Fibroblast of peridontal ligament (primary cell): ENCODE measurements around the gene MTTP.

Experiments
- DNase-seq: peaks from one replicate; pipeline ENCODE4 v3.0.0-alpha.2; 2010; ENCODE audit errors: extremely low read depth

MTTP gene

DNA sequence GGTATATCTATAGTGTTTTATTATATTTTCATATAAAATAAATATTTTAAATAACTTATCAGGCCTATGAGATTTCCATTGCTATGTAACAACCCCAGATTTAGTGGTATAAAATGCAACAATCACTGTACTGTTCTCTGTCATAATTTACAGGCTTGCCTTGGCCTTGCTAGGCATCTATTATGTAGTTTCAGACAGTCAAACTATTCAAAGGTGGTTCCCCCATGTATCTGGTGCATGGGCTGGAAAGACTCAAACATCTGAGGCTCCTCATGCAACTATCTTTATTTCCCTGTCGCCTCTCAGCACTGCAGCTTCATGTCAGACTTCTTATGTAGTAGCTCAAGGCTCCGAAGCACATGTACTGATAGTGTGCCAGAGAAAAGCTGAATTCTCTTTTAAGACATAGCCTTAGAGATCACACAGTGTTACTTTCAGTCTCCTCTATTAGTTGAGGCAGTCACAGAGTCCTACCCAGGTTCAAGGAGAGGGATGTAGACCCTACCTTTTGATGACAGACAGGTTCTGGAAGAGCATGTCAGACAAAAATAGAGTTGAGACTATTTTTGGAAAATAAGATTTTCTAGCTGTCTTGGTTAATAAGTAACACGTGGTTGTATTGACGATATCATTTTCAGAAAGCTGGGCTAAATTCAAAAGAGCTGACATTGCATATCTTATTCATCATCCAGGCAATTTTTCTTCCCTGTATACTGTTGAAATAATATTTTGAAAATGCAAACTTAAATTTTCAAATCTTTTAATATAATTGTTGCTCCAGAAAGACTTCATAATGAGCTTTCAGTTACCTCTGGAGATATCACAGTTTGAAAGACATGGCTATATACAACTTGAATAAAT, 19.4 kb downstream of the MTTP start:
- DNase-seq = no peak

DNA sequence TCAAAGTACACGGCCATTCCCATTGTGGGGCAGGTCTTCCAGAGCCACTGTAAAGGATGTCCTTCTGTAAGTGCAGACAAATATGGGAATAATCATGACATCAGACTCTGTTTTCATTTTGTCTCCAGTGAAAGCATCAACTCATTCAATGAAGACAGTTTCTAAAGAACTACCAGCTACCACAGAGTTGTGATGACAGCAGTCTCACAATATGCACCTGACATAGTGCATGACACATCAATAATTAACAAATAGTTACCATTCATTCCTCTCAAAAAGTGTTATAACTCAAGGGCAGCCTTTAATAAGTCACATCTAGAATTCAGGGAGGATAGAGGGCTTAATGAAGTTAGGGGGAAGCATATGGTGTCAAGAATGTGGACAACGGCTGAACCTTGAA, 20.2 kb downstream of the MTTP start:
- no peak for DNase-seq

DNA sequence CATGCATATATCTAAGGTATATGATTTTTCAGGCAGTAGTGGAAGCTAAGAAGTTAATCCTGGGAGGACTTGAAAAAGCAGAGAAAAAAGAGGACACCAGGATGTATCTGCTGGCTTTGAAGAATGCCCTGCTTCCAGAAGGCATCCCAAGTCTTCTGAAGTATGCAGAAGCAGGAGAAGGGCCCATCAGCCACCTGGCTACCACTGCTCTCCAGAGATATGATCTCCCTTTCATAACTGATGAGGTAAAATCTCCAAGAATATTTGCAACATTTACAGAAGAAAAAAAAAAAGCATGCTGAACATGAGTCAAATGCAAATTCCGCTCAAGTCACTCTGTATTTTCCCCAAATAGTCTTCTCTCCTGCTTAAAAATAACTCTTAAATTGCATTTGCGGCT, 32.1 kb downstream of the MTTP start:
- no peak for DNase-seq

DNA sequence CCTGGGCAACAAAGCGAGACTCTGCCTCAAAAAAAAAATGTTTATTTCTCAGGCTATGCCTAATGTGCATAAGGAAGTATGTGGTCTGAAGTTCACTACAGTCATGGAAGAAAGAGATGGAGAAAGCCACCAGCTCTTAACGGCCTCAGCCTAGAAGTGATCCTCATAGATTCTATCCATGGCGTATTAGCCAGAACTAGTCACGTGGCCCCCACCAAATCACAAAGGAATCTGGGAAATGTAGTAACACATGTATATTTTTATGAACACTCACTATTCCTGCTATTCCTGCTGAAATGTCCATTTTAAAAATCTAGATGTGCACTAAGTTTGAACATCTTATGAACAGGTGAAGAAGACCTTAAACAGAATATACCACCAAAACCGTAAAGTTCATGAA, 33.8 kb downstream of the MTTP start:
- no peak for DNase-seq

DNA sequence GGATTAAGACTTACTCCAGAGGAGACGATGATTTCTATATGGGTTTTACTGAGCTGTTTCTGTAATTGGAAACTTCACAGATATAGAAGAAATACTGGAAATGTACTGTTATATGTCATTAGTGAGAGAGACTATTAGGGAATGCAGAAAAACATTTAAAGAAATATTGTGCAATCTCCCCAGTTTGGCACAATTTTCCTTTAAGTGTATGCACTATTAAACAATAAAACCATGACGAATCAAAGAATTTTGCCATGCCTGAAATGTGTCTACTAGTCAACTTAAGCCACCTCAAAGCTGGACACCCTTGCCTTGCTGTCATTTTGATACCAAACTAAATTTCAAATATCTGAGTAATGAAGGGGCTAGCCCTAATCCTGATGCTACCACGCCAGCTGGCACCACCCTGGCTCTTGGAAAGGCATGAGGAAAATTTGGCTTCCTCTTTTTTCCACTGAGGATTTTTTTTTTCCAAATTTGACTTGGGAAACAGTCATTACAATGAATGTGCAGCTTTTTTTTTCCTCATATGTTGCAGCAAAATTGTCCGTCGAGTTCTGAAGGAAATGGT, 36.1 kb downstream of the MTTP start:
- DNase-seq = peak; percentile 2

DNA sequence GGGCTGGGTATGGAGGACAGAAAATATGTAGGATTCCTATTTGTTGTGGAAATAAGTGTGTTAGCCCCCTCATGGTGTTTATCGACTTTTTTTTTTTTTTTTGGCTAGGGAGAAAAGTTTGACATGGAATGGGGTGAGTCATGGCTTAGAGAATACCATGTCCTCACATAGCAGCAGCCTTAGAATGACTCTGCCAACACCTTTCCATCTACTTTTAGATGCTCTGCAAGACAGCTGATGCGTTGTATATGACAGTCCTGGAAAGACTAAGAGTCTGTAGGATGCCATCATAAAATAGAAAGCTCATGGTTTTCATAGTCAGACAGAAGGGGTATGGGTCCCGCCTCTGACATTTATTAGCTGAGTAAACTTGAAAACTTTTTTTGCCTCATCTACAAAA, 37.7 kb downstream of the MTTP start:
- DNase-seq = no peak

DNA sequence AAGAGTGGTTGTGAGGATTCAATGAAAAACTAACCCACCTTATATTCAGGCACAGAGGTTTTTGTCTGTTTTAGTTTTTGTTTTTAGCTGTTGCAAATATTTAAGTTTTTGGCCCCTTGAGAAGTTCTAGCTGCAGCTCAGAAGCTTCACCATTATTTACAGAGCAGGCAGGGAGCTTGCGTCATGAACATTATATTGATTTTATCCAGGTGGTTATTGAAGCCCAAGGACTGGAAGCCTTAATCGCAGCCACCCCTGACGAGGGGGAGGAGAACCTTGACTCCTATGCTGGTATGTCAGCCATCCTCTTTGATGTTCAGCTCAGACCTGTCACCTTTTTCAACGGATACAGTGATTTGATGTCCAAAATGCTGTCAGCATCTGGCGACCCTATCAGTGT, 38.1 kb downstream of the MTTP start:
- DNase-seq = no peak

DNA sequence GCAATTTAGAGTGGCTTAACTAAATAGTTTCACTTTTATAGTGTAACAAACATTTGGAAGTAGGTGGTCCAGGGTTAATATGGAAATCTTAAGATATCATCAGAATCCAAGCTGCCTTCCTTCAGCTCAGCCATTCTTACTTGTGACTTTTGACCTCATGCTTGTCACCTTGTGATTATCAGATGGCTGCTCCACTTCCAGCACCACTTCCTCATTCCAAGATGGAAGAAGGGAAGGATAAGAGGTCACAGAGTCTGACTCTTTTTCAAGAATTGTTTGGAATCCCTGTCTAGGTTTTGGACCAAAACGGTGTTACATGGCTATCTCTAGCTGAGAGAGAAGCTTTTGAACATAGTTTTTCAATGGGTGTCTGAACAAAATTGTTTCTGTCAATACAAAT, 39.9 kb downstream of the MTTP start:
- no peak for DNase-seq

DNA sequence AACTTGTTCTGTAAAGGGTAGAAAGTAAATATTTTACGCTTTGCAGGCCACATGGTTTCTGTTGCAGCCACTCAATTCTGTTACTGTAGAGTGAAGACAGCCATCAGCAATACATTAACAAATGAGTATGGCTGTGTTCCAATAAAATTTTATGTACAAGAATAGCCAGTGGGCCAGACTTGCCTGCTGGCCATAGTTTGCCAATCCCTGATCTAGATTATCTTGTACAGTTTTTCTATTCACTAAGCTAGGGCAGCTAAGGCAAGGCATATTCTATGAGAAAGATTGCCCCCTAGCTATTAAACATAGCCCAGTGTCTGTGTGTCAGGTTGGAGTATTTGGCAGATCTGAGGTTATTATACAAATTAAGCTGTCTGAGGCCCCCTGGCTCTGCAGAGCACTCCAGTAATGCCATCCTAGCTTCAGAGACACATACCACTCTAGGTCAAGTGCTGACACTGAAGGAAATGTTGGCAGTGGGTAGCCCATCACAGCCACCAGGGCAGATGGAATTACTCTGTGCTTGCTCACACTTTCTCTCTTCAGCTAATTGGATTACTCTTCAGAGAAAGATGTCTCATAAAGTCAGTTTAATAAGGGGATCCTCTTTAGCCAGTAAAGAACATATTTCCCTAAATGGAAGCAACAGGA, 40.7 kb downstream of the MTTP start:
- DNase-seq = no peak

DNA sequence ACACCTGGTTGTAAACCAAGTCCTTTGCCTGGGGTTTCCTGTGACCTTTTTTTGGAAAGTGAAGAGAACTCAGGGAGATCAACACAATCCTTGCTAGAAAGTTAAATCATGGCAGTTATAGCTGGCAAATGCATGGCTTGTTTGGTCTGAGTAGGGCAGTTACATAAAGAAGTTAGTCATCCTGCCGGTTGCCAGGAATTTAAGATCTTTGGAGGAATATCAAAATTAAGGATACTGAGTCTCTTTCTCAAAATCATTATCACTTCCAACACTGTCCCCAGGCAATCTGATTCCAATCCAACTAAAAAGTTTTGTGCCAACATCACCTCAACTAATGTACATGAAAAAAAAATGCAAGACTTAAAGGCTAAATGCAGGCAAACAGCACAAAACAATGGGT, 42.8 kb downstream of the MTTP start:
- DNase-seq = peak; percentile 1

DNA sequence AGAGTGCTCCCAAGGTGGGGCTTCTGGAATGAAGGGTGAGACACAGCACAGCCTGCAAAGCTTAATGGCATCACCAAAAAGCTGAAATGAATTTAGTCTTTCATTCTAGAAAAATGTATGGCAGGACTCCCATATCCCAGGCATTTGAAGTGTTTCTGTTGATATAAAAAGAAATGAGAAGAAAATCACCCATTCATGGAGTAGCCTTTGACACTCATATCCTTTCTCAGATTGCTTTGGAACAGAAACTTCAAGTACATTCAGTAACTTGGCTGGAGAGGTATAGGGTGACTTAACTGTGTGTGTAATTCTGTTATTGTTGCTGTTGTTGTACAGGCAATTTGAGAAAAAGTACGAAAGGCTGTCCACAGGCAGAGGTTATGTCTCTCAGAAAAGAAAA, 47.7 kb downstream of the MTTP start:
- DNase-seq = no peak

DNA sequence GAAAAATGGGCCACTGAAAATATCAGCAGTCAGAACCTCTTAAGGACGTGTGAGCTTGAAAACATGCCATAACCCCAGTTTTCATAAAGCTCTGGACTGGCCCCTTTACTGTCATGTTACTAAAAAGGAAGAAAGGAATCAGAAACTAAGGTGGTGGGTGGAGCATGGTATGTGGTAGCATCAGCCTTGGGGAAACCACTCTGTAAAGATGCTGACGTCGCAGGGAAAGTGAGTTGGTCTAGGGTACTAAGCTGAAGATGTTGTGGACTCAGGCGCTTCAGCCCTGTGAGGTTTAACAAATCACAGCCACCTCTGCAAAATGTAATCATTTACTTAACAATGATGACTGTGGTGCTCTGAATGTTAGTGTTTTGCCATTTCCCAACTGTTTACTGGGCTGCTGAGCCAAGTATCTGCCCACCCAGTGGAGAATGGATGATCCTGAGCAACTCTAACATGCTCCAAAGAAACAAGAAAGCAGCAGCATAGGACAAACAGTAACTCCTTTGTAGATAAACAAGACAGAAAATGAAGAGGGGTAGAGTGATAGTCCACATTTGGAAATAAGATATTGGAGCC, 49.6 kb downstream of the MTTP start:
- no peak for DNase-seq

DNA sequence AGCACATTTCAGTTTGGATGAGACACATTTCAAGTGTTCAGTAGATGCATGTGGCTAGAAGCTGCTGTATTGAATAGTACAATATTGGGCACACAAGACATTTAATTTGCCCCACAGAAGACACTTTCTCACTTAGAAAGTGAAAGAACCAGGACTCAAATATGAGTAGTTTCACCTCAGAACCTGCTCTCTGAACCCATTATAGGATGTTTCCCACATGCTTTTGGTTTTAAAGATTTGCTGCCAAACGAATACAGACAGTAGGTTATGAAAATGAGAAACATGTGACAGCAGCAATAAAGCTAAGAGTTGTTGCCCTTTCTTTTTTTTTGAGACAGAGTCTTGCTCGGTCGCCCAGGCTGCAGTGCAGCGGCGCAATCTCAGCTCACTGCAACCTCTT, 50.7 kb downstream of the MTTP start:
- no peak for DNase-seq

DNA sequence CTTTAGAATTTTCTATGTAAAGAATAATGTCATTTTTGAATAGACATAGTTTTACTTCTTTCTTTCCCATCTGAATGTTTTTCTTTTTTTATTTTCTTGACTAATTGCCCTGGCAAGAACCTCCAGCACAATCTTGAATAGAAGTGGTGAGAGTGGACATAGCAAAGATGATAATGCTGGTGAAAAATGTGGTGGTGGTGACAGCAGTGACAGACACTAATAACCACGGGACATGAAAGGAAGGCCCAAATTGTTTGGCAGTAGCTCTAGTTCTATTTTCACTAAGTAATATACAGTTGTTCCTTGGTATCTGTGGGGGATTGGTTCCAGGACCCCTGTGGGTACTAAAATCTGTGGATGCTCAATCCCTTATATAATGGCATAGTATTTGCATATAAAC, 53.4 kb downstream of the MTTP start:
- no peak for DNase-seq

DNA sequence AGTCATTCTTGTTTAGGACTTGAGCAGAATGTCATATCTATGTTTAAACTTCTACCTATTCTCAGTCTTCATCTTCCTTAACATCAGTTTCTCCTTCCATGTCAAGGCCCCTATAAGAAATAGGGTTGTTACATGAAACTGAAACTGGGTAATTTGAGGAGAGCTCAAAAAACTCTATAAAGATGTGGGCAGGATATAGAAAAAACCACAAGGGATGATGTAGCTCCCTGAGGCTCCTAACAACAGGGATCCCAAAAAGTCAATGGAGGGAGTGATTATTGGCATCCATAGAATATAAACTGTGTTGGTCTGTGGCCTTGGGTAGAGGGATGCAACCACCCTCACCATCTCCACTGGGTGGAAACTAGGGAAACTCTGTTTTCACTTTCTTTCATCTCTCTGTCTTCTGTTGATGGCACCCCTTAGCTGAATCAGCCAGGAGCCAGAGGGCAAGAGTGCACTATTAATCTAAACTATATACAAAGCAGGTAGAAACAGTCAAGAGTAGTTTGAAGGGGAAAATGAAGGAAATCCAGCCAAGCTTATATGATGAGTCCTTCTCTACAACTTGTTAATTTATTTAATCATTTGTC, 55.4 kb downstream of the MTTP start:
- no peak for DNase-seq

DNA sequence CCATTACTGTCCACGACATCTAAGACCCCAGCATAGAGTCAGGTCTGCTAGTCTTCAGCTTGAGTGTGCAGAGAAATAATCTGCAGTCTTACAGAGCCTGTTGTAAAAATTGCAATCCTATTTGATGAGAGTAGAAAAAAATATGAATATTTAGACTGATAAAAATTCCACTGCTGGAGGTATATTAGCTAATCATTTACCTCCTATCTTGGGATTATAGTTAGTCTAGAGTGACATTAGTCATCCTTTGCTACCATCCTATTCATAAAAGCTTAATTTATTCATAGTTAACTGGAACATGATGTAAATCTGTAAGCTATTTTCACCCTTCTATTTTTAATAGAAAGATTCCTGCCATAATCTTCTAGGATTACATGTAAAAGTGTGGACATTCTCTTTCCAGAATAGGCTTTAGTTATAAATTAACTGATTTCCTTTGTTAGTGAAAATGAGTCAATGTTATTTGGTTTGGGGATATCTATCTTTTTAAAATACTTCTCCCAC, 56.3 kb downstream of the MTTP start:
- DNase-seq = no peak

DNA sequence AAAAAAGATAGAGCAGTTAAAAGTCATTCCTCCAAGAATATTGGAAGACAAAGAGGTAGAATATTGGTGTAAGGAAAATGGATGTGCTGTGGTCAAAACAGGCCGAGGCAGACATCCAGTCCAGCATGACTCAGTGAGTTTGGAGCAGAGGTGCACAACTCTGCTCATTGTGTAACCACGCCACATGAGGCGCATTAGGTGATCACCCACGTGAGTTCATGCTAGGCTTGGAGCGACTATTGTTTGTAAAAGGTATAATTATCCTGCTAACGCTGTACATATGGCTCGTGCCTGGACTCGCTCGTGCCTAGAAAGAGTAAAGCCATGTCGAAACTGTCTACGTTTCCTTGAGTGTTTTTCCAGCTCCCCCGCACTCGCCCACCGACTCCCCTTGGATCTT, 59.1 kb downstream of the MTTP start:
- no peak for DNase-seq

DNA sequence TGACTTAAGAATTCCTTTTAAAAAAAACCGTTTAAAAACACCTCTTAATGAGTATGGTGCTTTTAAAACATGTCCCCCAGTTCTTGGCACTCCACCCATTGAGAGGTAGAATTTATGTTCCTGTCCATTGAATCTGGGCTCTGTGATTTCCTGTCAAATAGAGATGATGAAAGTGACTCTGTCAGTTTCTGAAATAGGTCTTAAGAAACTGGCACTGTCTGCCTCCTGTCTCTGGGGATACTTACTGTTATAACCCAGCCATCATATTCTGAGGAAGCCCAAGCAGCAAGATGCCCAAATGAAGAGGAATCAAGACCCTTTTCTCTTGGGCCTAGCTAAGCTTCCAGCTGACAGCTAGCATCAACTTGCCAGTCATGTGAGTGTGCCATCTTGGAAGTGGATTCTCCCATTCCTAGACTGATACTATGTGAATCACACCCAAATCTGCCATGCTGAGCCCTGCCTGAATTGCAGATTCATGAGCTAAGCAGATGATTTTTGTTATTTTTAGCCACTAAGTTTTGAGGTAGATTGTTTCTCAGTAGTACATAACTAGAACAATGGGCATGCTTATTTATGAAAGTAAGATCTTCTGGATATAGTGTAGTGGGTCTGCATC, 60.2 kb downstream of the MTTP start:
- no peak for DNase-seq

DNA sequence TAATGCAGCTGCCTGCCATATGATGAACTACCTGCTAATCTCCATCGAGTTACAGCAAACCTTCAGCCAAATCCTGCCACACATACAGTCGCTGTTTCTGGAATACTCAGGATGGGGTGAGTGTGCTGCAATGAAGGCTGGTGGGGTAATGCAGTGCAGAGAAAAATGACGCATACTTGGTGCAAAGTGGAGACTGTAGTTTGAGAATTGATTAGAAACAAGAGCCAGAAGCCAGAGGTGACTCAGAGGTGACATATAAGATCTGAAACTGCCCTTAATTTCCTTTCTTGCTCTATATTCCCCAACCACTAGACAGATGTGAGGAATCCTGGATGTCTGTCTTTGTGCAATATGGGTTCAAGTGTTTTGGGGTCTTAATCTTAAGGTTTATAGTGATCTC, 61.0 kb downstream of the MTTP start:
- DNase-seq = no peak

DNA sequence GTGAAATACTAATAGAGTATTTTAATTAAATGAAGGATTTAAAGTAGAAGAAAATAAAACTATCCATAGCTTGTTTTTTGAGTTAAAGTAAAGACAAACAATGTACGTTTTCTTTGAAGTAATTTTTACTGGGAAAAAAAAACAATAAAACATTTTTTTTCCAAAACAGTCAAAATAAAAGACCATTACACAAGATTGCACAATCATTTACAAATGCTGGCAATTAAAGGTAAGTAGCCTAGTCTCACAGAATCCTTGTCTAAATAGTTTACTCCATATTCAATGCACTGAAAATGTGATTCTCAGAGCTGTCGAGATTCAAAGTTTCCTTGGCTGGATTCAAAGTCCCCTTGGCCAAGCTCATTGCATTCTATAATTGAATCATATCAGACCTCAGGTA, 61.8 kb downstream of the MTTP start:
- DNase-seq = no peak

DNA sequence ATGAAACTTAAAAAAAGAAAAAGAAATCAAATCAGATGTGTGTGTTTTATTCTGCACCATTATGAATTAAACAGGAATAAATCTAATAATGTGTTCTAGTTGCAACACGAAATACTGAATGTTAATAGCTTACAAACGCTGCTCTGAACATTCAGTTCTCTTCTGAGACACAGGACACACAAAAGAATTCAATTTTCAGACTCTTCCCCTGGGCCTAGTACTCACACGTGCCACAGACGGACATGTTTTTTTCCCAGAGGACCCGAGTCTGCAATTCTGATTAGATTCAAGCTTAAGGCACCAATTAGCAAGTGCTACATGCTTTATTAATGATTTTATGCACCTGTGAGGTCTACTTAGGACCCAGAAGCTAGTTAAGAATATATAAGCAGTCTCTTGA, 62.5 kb downstream of the MTTP start:
- no peak for DNase-seq

DNA sequence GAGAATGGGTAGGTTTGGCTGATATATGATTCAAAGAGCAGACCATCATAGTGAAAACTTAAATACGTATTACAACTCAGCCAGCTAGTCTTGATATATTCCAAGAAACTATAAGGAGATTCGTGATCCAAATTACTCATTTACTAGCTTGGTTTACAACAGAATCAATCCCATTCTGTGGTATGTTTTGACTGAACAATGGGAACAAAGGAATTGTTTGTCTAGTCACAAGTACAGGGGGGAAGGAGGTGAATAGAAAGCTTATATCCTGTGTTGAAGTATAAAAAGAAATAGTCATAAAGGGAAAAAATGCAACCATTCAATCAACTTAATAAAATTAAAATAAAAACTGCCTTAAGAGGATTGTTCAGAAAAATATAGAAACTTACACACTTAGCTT, 66.1 kb downstream of the MTTP start:
- DNase-seq = no peak
